ENCODE data around the gene GPC5.

GPC5 gene

GRCh38 chr13:91601273-91601672 is 202.9 kb downstream of the GPC5 start:
- DNase-seq: no peak

DNA sequence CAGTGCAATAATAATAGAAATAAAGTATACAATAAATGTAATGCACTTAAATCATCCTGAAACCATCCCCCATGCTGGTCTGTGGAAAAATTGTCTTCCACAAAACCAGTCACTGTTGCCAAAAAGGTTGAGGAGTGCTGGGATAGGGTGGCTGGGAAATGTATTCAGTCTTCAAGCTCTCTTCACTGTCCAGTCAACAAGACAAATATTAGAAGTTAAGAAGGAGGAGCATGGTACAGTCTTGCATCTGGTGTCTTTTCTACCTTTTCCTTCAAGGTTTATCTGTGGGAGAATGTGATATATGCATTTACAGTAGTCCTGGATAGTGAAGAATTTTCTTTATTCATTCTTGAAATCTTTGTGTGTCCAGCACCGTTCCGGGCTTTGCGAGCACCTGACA is 203.4 kb downstream of the GPC5 start:
- no peak for DNase-seq

- DNase-seq: no peak
Measured at GRCh38 chr13:91609353-91609752, 210.9 kb downstream of the GPC5 start.

- no peak for DNase-seq
Measured at GRCh38 chr13:91618315-91618714, 219.9 kb downstream of the GPC5 start.

DNA sequence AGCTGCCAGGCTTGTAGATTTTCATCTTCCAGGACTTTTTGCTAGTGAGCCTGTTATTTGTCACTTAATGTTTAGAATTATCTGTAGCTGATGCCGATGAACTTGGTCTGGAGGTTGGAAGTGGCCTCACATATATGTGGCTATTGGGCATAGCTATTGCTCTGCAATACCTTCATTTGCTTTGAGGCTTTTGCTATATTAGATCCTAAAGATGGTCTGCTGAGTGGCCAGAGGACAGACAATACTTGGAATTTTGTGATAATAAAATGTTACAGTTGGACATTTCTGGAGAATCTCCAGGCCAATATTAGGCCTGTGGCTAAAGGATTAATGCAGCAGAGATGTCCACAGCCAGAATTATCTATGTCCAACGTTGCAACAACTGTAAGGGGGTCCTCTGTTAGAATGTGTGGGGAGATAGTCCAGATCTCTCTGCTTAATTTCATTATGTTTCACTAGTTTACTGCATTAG is 222.3 kb downstream of the GPC5 start:
- no peak for DNase-seq

GRCh38 chr13:91621161-91621560 is 222.7 kb downstream of the GPC5 start:
- no peak for DNase-seq

- no peak for DNase-seq
Measured at GRCh38 chr13:91621963-91622362, 223.5 kb downstream of the GPC5 start.

GRCh38 chr13:91622778-91623550 is 224.5 kb downstream of the GPC5 start:
- DNase-seq: no peak

DNA sequence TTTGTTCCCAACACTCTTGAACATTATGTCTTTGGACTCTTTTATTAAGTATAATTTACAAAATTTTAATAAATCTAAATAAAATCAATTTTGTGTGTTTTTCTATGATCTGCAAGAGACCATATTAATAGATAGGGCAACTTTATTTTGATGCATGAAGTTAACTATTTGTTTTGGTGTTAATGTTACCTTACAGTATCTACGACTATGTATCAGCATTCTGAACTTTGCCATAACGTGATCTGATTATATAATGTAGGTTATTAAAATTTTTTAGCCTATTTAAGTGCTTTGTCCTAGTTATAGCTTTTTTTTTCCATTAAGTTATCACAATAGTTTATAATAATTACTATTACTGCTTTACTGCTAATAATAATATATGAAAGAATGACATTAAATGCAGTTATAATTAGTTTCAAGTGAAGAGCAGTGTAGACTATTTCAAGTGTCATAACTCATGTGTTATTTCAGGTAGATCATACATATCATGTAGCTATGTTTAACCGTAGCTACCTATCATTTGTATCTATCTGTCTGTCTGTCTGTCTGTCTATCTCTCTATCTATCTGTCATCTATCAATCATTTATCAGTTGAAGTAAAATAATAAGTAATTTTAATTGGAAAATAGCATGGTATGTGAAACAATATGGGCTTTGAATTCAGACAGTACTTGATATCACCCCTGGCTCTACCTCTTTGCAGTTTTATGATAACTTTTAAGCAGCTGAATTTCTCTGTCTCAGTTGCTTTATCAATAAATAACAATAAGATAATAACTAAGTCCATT is 229.7 kb downstream of the GPC5 start:
- DNase-seq: no peak

DNA sequence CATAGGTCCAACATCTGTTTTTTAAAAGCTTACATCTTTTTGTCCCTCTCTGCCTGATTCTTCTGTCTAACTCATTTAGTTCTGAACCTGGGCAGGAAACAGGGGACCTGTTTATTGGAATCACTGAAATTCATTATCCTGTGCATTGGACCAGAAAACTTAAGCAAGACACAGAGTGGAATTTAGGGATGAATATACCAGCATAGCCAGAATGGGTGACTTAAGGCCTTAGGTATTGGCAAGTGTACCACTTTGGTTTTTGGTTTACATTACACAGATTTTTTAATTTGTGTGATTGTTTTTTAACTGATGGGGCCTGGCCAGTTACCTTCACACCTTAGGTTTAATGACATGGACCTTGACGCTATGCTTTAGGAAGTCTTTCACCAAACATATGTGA is 232.5 kb downstream of the GPC5 start:
- no peak for DNase-seq

DNA sequence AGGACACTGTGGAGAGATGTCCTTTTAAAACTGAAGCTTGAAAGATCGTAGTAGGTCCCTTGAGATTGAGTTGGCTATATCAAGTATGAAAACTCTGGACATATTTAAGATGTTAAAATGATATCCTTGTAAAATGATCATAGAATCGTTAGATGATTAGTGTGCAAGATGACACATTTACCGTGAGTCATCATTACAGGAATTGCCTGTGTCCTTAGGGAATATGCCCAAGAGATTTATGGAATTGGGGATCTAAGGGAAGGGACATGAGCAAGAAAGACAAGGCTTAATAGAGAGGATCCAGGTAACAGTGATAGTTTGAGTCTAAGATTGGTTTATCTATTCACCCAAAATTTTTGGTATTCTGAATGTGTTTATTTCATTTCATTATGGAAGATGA is 233.7 kb downstream of the GPC5 start:
- no peak for DNase-seq

DNA sequence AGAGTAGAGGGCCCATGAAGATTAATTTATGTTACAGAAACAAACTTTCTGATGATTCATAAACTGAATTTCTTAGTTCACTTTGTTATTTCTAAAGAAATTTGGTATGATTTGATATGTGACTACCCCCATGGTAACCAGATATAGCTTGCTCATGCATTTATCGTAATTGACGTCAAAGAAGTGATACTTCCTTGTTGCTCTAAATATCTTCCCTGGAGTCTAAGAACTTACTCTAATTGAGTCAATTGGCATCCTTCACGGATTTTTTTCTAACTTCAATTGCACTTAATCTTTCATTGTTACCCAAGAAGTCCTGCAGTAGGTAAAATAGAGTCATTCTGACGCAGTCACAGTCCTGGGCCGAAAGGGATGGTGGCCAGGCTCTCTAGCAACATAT is 240.9 kb downstream of the GPC5 start:
- no peak for DNase-seq

DNA sequence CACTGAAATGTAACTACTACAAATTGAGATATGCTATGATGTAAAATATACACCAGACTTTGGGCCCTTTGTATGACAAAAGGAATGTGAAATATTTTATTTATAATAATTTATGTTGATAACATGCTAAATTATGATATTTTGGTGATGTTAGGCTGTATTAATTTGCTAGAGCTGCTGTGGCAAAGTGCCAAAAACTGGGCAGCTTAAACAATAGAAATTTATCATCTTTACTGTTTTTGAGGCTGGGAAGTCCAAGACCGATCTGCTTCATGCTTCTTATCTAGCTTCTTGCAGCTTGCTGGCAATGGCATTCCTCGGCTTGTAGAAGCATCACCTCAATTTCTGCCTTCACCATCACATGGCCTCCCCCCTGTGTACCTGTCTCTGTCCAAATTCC is 245.0 kb downstream of the GPC5 start:
- DNase-seq: no peak

- no peak for DNase-seq
Measured at GRCh38 chr13:91644806-91645205, 246.4 kb downstream of the GPC5 start.

DNA sequence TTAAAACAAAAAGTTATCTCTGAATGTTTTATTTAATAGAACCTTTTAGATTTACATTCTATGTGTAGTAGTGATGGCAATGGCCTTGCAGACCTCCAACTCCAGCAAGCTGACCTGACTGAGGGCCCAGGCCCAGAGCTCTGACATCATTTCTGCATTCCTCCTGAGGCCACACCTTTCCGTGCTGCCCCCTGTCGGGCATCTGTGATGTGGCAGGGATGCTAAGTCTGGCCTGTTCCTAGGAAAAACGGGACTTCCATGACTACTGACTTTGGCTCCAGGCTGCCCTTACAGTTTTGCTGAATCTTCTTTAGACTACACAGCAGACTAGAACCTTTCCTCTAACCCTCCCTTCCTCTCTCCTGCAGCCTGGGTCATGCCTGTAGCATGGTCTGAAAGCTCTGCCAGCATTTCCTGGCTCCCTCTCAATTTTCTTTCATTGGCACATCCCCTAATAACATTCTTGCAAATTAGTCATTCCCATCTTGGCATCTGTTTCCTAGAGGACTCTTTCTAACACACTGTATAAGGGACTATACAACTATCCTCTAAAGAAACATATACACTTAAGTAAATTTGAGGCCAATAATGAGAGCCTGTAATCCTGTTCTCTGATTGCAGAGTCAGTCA is 249.1 kb downstream of the GPC5 start:
- DNase-seq: no peak

DNA sequence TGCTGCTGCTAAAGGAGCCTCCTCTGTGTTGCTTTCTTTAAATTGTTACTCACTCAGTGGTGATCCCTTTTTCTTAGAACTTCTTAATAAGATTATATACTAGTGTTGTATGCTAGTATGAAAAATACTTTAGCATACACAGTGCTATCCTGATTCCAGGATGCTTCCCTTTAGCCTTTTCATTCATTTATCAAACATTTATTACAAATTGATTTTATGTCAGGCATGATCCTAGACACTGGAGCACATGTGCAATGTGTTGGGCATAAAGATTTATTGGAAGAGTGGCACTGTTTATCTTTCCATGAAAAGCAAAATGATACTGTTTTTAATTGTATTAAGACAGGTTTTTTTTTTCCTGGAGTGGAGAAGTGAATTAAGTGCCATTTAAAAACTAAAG is 249.6 kb downstream of the GPC5 start:
- DNase-seq: no peak

GRCh38 chr13:91649456-91649855 is 251.0 kb downstream of the GPC5 start:
- DNase-seq: no peak

- DNase-seq: no peak
Measured at GRCh38 chr13:91652404-91653301, 254.2 kb downstream of the GPC5 start.

DNA sequence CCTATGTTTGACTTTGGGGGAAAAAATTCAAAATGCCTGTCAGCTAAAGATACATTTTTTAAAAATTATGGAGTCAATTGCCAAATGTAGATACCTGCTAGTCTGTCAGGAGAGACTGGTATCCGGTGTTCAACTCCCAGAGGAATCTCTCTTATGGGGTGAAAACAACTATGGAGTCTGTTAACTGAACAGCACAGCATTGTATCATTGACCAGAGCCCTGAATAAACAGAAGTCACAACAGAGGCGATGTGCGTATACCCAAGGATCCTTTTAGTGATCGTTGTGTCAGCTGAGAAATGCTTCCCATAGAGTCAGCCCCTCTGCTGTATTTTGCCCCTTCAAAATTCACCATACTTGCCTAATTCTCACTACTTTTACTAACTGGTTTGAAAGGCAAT is 257.3 kb downstream of the GPC5 start:
- no peak for DNase-seq

- DNase-seq: no peak
Measured at GRCh38 chr13:91657283-91657682, 258.9 kb downstream of the GPC5 start.

DNA sequence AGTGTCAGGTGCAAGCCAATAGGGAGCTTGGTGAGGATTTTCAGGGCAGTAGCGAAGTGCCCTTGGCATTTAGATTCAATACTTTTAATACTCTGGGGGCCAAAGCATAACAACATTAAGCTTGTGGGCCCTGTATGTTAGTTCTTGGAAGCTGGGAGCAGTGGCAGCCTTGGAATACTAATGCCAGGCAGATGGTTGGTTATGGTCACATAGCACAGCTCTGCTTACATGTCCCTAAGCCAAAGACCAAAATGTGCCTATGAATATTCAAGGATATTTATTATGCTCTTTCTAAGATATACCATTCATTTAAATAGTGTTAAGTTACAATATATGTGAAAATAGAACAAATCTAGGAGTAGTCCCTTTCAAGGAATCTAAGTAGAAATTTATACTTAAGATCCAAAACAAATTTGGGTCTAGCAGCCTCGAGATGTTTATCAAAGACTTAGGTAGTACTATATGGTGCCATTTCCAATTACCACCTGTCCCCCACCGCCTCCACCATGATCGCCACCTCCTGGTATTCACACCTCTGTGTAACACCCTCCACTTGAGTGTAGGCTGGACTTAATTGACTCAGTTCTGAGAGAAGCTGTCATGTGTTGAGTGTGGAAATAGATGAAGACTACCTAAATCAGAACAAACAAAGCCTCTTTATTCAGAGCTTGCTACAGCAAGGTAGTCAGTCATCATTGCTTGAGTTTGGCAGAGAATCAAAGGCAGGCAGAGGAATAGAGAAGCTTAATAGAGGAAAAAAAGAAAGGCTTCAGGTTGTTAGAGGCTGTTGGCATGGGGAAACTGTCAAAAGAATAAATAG is 261.0 kb downstream of the GPC5 start:
- DNase-seq: no peak

GRCh38 chr13:91660076-91660415 is 261.6 kb downstream of the GPC5 start:
- DNase-seq: no peak
